Endothelial cell of umbilical vein (primary cell): ENCODE measurements around the gene SENP6. TPM values are rescaled to one million over a fixed set of nuclear protein-coding genes. Genes with fewer than 3 reads are reported as not detected.

Experiments used
- BruUV-seq: library from RNA; stranded (reverse); fragments of 400-500 nt; replicated peaks from 2 replicates; lab custom pipeline; 2021; lab: Mats Ljungman, UMichigan
- CTCF ChIA-PET: fragments of 300-600, 350-600 bp; sonication (Branson Sonifier 250); formaldehyde crosslinking; loops from one replicate; lab custom pipeline; 2021; ENCODE audit warnings: antibody characterized with exemption, inconsistent platforms; lab: Charles Lee
- POLR2A ChIA-PET: fragments of 300-600, 350-600 bp; sonication (Branson Sonifier 250); formaldehyde crosslinking; loops from one replicate; lab custom pipeline; 2021; ENCODE audit warnings: antibody characterized with exemption, inconsistent platforms; lab: Charles Lee
- DNase-seq: peaks from one replicate; pipeline ENCODE4 v3.0.0-alpha.2; 2011; ENCODE audit warnings: low read depth, low spot score
- FAIRE-seq: peaks from 2 replicates; lab custom pipeline; 2011; peaks lifted over from hg19 to GRCh38; lab: Jason Lieb, UNC
- H2AFZ ChIP-seq: 2 replicates; pipeline ENCODE4 v1.6.0; 2012; ENCODE audit warnings: low read depth, low read length, control low read depth, inconsistent platforms
- H3K27ac ChIP-seq: 2 replicates; pipeline ENCODE4 v1.5.1; 2011; ENCODE audit warnings: low read depth, mild to moderate bottlenecking, control low read depth, low read length, moderate library complexity; ENCODE audit not compliant: insufficient read depth
- H3K27me3 ChIP-seq, 2 experiments: 2 replicates each; pipeline versions ENCODE4 v1.6.0 to v1.6.1; 2011; ENCODE audit warnings: low read length in 2 of 2, mixed read lengths in 1 of 2; ENCODE audit not compliant: control insufficient read depth in 2 of 2, insufficient read depth in 2 of 2
- H3K36me3 ChIP-seq, 2 experiments: 2 replicates in 1 of 2; 3 replicates in 1 of 2; pipeline ENCODE4 v1.5.1; 2011; ENCODE audit warnings: low read length in 2 of 2, mild to moderate bottlenecking in 1 of 2, moderate library complexity in 1 of 2; ENCODE audit not compliant: control insufficient read depth in 2 of 2, insufficient read depth in 2 of 2; ENCODE audit errors: extremely low read depth in 1 of 2
- H3K4me1 ChIP-seq: 3 replicates; pipeline ENCODE4 v1.5.1; 2011; ENCODE audit warnings: mild to moderate bottlenecking, low read length; ENCODE audit not compliant: control insufficient read depth, insufficient read depth; ENCODE audit errors: extremely low read depth
- H3K4me2 ChIP-seq: 2 replicates; pipeline ENCODE4 v1.6.1; 2011; ENCODE audit warnings: low read length, control low read depth, mixed read lengths; ENCODE audit not compliant: insufficient read depth
- H3K4me3 ChIP-seq, 3 experiments: fragments of 200-600 bp in 1 of 3; sonication (generic), shearing (Covaris generic) in 1 of 3; replicated peaks in 1 of 3; 2 replicates each; pipeline ENCODE4 v1.5.1; 2011 to 2016; ENCODE audit warnings: control low read depth in 3 of 3, low read length in 3 of 3, mild to moderate bottlenecking in 2 of 3, inconsistent platforms in 1 of 3, low read depth in 1 of 3, moderate library complexity in 1 of 3; ENCODE audit not compliant: insufficient read depth in 1 of 3
- H3K79me2 ChIP-seq: 2 replicates; pipeline ENCODE4 v1.6.0; 2012; ENCODE audit warnings: low read length, inconsistent platforms; ENCODE audit not compliant: control insufficient read depth, insufficient read depth
- H3K9ac ChIP-seq: replicated peaks from 2 replicates; pipeline ENCODE3; 2011; ENCODE audit warnings: low read length, control low read depth; ENCODE audit not compliant: insufficient read depth; ENCODE audit errors: extremely low read depth
- H3K9me1 ChIP-seq: replicated peaks from 3 replicates; pipeline ENCODE4 v1.6.0; 2011; ENCODE audit warnings: mild to moderate bottlenecking, low read length; ENCODE audit not compliant: control insufficient read depth, insufficient read depth; ENCODE audit errors: extremely low read depth
- H3K9me3 ChIP-seq: replicated peaks from 2 replicates; pipeline ENCODE4 v1.5.1; 2012; ENCODE audit warnings: low read length, inconsistent platforms; ENCODE audit not compliant: control insufficient read depth, insufficient read depth
- H4K20me1 ChIP-seq: replicated peaks from 2 replicates; pipeline ENCODE3; 2011; ENCODE audit warnings: mild to moderate bottlenecking, low read length; ENCODE audit not compliant: control insufficient read depth, insufficient read depth; ENCODE audit errors: extremely low read depth
- CTCF ChIP-seq, 2 donors: IDR thresholded peaks; 1 replicate in 1 of 2; 2 replicates in 1 of 2; pipeline ENCODE4 v1.5.1; 2011; ENCODE audit warnings: low read length in 2 of 2, mild to moderate bottlenecking in 2 of 2, moderate library complexity in 2 of 2, control low read depth in 1 of 2, inconsistent platforms in 1 of 2, low read depth in 1 of 2; ENCODE audit not compliant: insufficient read depth in 1 of 2; ENCODE audit errors: extremely low read depth in 1 of 2
- EZH2 ChIP-seq: IDR thresholded peaks from 2 replicates; pipeline ENCODE4 v1.6.1; 2012; ENCODE audit warnings: borderline replicate concordance, low read depth, mild to moderate bottlenecking, moderate library complexity, low read length, inconsistent platforms; ENCODE audit not compliant: severe bottlenecking
- FOS ChIP-seq: IDR thresholded peaks from 2 replicates; pipeline ENCODE4 v1.6.1; 2011; ENCODE audit warnings: mild to moderate bottlenecking, low read length, moderate library complexity, borderline replicate concordance; ENCODE audit not compliant: insufficient read depth
- GATA2 ChIP-seq: IDR thresholded peaks from 2 replicates; pipeline ENCODE4 v1.7.0; 2011; ENCODE audit warnings: low read depth, mild to moderate bottlenecking, moderate library complexity, mixed read lengths, low read length; ENCODE audit not compliant: insufficient read length, insufficient read depth
- JUN ChIP-seq: IDR thresholded peaks from 2 replicates; pipeline ENCODE4 v1.6.1; 2011; ENCODE audit warnings: borderline replicate concordance, low read depth; ENCODE audit not compliant: insufficient read length, insufficient read depth
- MAX ChIP-seq: IDR thresholded peaks from 2 replicates; pipeline ENCODE4 v1.6.1; 2011; ENCODE audit not compliant: insufficient read depth, insufficient read length
- MYC ChIP-seq: IDR thresholded peaks from one replicate; pipeline ENCODE4 v1.6.1; 2011; ENCODE audit warnings: mild to moderate bottlenecking, low read depth, low read length
- POLR2A ChIP-seq: IDR thresholded peaks from 2 replicates; pipeline ENCODE4 v1.6.1; 2012; ENCODE audit warnings: low read depth, mild to moderate bottlenecking, control low read depth, low read length
- POLR2AphosphoS5 ChIP-seq: IDR thresholded peaks from 2 replicates; pipeline ENCODE4 v1.6.1; 2012; ENCODE audit warnings: low read depth, mild to moderate bottlenecking, control low read depth, low read length, moderate library complexity; ENCODE audit not compliant: insufficient read depth
- dilution Hi-C: fragments of 300-500 bp; cut with MboI; formaldehyde crosslinking; loops from one replicate; pipeline ENCODE4 v1.15.0; 2019; ENCODE audit warnings: low sequenced_read_pairs; ENCODE audit not compliant: extremely low pct_ligation_motif_present
- intact Hi-C: fragments of 100-400 bp; cut with micrococcal nuclease; formaldehyde crosslinking; loops from one replicate; pipeline ENCODE4 v1.10.0; 2022
- polyA plus RNA-seq, 4 experiments: library from polyadenylated mRNA; depleted of rRNA in 3 of 4; stranded (reverse) in 3 of 4; unstranded in 1 of 4; fragments of >200 nt; gene quantifications; 2 replicates each; pipeline versions ENCODE4 v1.2.1 to v1.2.3, GENCODE V29; 2011 to 2012; ENCODE audit warnings: missing spikeins in 1 of 4
- total RNA-seq: library from RNA; stranded (reverse); gene quantifications from 2 replicates; pipeline ENCODE4 v1.2.3, GENCODE V29; 2021

SENP6 gene
- total and polyA plus RNA-seq, 2 donors (not counting 3 experiments of a cell fraction or from before 2014, with no cell fraction given), result 11.5 to 99.1 TPM

- BruUV-seq, result no TSS peak
- TF ChIP-seq POLR2AphosphoS5, result no peak
- TF ChIP-seq POLR2A, result no peak
- no peak for TF ChIP-seq EZH2
- no peak for TF ChIP-seq MAX
- no peak for TF ChIP-seq CTCF (IDR thresholded peaks at IDR 0.05; ENCODE audit: extremely low read depth in 1 of 2, insufficient read depth in 1 of 2, low read depth in 1 of 2, low read length in 2 of 2)
- no peak for TF ChIP-seq JUN
- no peak for TF ChIP-seq FOS
- no peak for TF ChIP-seq GATA2
- no peak for TF ChIP-seq MYC
These were observed 158.6 kb downstream of the SENP6 start for GRCh38 chr6:75760320-75760719.

More at GRCh38 chr6:75760320-75760719, 158.6 kb downstream of the SENP6 start:
- Histone ChIP-seq H3K4me2 (no peak overlapping the region), H3K9me1 (no peaks in the 10 kb centered on the region), H3K9ac (no peak overlapping the region), H3K79me2 (peaks cover 55% of the 10 kb centered on the region), H3K27me3 (no peaks in the 10 kb centered on the region), H4K20me1 (peaks cover 17% of the 10 kb centered on the region), H3K4me1 (no peaks in the 10 kb centered on the region), H3K9me3 (no peaks in the 10 kb centered on the region), H2AFZ (no peak overlapping the region), H3K27ac (no peak overlapping the region), H3K36me3 (peaks cover 0 to 4% of the 10 kb centered on the region in 2 experiments), H3K4me3 (no peak overlapping the region)
- FAIRE-seq, result peak; percentile 26
- no peak for DNase-seq
- intact Hi-C loops, result no loop called here
- ChIA-PET CTCF (no interaction called here), POLR2A (no interaction called here)
- dilution Hi-C loops, result no loop called here
